ENCODE data around the gene ELK4.

ELK4 gene

DNA sequence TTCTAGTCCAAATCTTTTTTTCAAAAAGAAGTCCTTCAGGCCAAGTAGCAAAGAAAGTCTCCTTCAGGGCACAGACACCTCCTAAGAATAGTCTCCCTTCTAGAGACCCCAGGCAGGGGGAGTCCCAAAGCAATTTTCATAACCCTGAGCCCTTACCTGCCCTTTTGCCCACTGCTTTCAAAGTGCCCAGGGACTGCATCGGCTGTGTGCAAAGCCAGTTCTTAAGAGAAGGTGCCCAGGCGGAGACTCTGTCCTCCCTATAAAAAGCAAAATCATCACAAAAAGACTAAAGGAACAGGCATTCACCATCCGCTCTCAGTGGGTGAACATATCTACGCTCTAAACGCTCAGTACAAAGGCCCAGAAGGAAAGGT, 32.2 kb downstream of the ELK4 start:
- in situ Hi-C loops (cut with HindIII; ENCODE audit: low sequenced_read_pairs) = no loop called here

DNA sequence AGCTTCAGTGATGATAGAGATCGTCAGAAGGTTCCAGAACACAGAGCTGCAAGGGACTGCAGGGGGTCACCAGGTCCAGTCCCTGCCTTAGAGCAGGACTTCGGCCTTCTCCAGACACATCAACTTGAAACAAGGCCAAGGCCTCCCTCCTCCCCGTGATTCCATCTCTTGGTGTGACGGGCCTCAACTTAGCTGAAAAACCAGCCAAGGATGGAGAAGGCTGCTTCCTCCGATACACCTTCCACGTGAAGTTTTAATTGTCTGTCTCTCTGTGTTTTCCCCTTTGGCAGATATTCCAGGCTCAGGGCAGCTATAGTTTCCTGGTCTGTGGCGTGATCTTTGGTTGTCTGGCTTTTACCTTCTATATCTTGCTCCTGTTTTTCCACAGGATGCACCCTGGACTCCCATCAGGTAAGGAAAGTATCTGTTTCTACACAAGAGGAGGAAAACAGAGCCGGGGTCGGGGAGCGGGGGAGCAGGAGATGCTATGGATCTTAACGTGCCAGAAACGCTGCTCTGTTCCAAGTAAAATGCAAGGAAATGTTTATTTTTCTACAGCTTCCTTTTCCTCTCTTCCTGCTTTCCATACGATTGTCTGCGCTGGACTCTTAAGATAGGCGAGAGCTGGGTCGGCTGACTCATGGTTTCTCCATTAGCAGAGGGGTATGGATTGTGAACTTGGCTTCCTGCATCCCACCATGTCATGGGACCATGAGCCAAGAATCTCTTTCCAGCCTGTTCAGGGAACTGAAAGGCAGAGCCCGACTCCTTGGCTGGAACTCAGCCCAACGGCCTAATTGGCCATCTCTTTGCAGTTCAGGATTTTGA, 32.8 kb downstream of the ELK4 start:
- in situ Hi-C loops (cut with HindIII; ENCODE audit: low sequenced_read_pairs) = no loop called here

DNA sequence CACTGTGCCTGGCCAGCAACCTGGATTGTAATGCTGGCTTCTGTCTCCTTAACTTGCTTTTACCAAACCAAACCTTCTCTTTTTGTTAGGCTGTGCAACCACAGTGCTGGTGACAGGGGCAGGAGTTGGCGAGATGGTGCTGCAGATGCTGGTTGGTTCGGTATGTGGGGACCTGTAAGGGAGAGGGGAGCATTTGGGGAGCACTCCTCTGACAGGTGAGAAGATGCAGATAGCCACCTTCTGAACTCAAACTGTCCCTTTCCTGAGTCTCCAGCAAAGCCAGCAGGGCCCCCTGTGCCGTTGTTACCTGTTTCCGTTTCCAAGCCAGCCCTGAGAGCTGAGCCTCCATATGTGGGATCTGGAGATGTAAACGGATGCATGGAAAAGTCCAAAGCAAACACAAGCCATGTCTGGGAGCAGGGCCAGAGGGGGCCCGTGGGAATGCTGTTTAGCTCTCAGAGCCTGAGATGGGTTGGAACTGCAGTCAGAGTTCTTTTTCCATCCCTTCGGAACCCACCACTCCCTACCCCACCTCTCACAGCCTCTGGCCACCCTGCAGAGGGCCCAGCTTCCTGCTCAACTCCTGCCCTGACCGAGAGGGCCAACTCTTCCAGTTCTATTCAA, 34.0 kb downstream of the ELK4 start:
- in situ Hi-C loops (cut with HindIII; ENCODE audit: low sequenced_read_pairs) = no loop called here

DNA sequence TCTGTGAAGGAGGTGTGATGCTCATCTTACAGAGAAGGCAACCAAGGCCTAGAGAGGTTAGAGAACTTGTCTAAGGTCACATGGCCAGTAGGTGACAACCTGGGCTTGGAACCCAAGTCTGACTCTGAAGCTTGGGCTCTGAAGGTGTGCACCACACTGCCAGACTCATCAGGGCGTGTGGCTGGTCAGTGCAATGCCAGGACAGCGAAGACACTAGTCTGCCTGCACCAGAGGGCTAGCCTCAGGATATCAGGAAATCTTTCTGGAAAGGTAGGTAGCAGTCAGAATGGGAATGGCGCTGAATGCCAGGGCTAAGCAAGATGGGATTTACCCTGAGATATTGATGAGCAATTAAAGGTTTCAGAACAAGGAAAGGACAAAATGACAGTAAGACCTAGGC, 34.9 kb downstream of the ELK4 start:
- in situ Hi-C loops (cut with HindIII; ENCODE audit: low sequenced_read_pairs) = no loop called here

DNA sequence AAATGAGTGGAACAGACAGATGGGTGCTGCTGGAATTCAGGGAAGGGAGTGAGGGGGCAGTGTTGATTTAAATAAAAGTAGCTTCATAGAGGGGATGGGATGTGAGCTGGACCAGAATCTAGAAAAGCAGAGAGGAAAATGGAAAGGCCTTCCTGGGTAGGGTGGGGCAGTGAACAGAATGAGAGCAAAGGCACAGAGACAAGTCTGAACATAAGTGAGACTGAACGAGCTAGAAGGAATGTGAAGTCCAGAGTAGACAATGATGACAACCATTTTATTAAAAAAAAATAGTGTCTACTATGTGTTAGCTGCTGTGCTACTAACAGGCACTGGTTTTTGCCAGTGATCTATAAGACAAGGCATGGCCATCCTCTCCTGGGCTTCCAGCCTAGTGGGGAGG, 36.0 kb downstream of the ELK4 start:
- in situ Hi-C loops (cut with HindIII; ENCODE audit: low sequenced_read_pairs) = no loop called here

DNA sequence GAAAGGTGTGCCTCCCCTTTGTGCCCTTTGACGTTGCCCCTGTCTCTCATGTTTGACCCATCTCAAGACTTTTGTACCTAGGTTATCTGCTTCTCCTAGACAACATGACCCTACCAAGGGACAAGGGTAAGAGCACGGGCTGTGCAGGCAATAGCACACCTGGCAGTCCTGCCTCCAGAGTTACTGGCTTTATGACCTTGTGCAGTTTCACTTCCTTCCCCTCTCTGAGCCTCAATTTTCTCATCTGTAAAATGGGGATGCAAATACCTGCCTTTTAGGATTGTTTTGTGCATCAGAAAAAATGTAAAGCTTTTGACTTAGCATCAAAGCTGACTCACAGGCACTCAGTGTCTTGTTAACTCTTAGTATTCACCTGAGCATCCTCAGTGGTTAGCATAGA, 36.4 kb downstream of the ELK4 start:
- in situ Hi-C loops (cut with HindIII; ENCODE audit: low sequenced_read_pairs) = no loop called here

DNA sequence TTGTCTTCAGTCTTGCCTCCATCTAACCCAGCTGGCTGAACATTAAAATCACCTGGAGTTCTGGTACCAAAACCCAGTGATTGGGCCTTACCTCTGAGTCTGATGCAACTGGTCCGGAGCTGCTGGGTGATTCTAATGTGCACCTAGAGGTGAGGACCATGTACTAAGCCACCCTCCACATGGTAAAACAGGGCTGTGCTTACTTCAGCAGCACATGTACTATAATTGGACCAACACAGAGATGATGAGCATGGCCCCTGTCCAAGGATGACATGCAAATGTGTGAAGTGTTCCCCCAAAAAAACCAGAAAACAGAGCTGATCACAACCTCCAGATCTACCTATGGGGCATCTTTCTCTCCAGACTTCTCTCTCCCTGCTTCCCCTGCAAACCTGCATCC, 37.0 kb downstream of the ELK4 start:
- in situ Hi-C loops (cut with HindIII; ENCODE audit: low sequenced_read_pairs) = no loop called here

DNA sequence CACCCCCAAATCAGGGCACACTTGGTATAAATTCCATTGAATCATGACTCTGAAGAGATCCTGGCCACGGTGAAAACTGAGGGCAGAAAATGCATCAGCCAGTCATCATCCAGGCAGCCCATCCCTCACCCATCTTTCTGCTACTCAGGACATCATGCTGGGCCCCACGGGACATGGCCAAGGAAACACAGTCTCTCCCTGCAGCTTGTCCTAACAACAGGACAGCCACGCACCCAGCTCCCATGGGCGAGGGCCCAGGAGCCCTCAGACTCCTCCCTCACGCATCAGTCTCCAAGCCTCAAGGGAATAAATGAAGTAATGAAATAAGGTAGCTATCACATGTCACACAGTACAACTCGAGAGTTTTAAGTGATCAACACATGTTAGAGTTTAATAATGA, 37.8 kb downstream of the ELK4 start:
- in situ Hi-C loops (cut with HindIII; ENCODE audit: low sequenced_read_pairs) = no loop called here

DNA sequence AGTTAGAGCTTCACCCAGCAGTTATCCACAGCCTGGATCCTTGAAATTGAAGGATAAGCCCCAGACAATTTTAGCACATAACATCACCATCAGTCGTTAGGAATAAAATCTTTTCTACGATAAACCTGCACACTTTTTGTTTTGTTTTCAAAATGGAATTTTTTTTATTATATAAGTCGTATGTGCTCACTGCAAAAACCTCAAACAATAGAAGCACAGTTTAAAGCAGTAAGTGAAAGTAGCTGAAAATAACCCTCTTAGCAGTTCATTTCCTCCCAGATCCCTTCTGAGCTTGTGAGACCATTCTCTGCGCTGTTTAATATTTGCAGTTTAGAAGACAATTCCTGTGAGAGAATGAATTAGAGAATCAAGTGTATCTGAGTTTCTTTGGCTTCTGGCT, 38.3 kb downstream of the ELK4 start:
- in situ Hi-C loops (cut with HindIII; ENCODE audit: low sequenced_read_pairs) = no loop called here

DNA sequence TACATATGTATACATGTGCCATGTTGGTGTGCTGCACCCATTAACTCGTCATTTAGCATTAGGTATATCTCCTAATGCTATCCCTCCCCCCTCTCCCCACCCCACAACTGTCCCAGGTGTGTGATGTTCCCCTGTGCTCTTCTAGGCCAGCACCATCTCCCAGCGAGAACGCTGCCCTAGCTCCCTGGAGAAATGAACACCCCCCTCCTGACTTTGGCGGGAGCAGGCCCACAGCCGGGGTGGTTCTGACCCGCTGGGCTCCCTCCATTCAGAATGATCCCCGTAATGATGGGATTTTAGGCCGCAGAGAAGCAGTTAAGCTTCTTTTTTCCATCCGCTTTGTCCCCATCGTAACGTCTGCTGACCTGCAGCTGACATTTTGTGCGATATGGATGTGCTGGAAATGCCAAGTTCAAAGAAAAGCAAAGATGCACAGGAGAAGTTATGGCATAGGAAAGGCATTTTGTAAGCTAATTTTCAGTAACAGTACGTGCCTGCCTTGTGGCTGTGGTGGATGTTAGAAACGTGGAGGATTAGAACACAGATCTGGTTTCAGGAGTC, 39.3 kb downstream of the ELK4 start:
- in situ Hi-C loops (cut with HindIII; ENCODE audit: low sequenced_read_pairs) = no loop called here

DNA sequence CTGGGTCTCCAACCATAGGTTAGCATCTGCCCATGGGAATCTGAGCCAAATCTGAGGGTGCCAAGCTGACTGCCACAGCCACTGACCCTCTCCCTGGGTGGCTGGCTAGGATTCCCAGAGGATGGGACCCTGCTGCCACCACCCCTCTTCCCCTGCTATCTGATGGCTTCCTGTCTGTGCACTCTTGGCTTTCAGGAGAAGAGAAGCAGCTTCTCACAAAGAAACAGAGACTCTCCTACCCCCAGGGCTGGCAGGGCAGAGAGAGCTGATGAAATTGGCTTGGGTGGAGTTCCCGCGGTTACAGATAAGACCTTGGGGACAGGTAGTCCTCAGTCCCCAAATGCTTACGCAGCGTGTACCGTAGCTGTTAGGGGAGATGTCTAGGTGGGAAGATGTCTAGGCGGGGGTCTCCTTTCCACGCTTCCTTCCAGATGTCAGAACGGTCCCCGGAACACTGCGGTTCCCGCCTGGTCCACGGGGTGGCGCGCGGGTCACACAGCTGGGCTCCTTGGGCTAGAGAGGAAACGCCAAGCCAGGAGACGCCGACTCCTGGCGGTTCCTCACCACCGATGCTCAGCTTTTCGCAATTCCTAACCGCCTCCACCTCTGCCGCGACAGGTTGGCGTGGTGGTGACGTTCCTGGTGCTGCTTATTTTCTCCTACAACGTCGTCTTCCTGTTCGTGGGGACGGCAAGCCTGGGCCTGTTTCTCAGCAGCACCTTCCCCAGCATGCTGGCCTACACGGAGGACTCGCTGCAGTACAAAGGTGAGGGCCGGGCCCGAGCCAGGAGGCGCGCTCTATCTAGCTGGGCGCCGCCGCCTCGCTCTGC, 40.1 kb downstream of the ELK4 start:
- in situ Hi-C loops (cut with HindIII; ENCODE audit: low sequenced_read_pairs) = no loop called here

DNA sequence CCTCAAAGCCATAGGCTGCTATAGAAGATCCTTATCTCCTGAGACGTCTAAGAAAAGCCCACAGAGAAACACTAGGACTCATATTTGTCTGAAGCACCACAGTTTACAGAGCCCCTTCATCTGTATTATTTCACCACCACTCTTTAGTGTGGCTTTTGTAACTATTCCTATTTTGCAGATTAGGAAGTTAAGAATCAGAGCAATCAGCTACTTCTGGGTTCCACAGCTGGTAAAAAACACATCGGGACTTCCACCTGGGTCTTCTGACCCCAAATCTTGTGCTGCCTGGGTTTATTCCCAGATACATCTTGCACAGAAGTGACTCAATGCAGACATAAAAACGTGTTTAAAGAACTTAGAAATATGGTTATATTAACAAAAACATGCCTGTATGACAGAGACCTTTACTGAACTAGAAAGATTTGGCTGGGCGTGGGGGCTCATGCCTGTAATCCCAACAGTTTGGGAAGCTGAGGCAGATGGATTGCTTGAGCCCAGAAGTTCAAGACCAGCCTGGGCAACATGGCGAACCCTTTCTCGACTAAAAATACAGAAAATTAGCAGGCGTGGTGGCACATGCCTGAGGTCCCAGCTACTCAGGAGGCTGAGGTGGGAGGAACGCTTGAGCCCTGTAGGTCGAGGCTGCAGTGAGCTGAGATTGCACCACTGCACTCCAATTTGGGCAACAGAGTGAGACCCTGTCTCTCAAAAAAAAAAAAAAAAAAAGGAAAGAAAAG, 40.9 kb downstream of the ELK4 start:
- in situ Hi-C loops (cut with HindIII; ENCODE audit: low sequenced_read_pairs) = no loop called here

DNA sequence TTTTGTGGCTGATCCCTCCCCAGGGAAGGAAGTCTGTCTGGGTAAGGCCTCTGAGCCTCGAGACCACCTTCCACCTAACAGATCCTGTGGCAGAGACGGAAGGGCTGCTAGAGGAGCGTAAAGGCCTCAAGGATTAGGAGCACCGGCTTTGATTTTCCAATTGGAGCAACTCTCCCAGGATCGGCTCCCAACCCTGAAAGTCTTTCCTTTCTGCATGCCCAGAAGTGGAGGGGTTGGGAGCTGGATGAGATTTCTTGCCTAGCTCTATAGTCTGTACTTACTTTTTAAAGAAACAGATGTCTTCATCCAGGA, 41.4 kb downstream of the ELK4 start:
- in situ Hi-C loops (cut with HindIII; ENCODE audit: low sequenced_read_pairs) = no loop called here

DNA sequence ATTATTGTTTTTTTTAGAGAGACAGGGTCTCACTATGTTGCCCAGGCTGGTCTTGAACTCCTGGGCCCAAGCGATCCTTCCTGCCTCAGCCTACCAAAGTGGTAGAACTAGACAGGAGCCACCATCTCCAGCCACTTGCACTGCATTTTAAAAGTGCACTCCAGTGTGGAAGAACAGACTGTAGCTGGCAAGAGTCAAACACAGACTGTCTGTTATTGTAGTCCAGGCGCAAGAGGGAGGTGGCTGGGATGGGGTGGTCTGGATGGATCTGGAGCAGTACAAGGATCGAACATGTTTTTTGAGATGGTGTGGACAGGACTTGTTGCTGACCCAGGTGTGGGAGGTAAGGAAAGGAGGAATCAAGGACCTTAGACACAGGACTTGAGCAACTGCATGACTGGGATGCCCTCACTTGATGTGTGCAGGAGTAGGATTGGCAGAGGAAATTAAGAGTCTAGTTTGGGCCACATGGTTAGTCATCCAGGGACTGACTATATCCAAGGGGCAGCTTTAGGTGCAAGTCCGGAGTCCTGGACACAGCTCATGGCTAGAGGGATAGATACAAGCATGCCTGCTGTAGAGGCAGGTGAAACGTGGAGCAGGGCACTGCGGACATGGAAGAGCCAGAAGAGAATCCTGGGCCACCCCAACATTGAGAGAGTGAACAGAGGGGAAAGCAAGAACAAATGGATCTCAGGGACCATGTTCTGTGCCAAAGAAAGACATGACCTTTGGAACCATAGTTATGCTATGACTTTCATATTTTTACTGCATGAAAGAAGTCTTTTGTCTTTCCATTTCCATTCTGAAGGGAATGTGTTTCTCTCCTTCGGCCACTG, 42.0 kb downstream of the ELK4 start:
- in situ Hi-C loops (cut with HindIII; ENCODE audit: low sequenced_read_pairs) = loop anchor here (5.0 kb wide), 2 partner anchors 42 to 122 kb away; partner anchors contain the start of gene ELK4

DNA sequence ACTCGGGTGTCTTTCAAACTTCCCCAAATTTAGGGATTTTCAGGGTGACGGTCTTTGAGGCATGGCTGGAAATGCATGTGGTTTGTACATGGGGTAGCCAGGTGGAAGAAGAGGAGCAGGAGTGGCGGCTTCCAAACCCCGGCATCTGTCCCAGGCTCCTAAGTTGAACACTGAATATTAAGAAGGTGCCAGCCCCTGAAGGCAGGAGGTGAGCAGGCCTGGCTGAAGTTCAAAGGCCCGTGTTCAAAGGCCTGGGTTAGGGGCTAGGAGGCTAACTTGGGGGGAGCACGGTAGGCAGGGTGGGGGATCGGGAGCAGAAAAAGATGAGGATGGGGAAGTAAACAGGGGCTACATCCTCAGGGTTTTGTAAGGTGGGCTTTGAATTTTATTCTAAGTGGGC, 42.8 kb downstream of the ELK4 start:
- in situ Hi-C loops (cut with HindIII; ENCODE audit: low sequenced_read_pairs) = loop anchor here (5.0 kb wide), 2 partner anchors 43 to 123 kb away; partner anchors contain the start of gene ELK4

DNA sequence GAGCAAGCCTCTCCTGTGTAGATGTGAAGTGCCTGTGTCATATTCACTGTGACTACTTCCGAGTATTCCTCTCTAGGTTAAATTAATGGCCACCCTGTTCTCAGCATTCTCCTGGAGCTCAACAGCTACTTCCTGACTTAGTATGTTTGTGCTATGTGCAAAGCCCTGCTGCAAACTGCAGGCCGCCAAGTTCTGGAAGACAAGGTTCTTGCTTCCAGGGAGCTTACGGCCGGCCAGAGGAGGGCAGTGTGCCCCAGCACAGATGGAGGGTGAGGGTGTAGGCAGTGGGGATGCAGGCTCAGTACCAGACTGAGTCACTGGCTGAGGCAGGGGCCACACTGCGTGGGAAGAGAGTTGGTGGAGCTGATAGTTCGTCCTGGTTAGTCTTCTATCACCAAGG, 43.2 kb downstream of the ELK4 start:
- in situ Hi-C loops (cut with HindIII; ENCODE audit: low sequenced_read_pairs) = loop anchor here (5.0 kb wide), 2 partner anchors 44 to 124 kb away; partner anchors contain the start of gene ELK4

DNA sequence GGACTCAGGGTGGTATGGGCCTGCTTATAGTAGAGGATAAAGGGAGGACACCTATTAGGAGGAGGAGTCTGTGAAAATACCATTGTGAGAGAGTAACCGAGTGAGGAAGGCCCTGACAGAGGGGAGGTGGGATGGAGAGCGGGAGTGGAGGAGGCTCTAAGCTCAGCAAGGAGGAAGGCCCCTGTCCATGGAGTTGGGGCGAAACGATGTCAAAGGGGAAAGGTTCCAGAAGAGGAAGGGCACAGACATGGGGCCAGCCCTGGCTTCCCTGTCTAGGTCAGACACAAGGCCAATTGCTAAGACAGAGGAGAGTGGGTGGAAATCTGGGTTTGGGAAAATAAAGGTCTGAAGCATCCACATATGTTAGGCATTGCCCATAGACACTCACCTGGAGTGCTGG, 44.2 kb downstream of the ELK4 start:
- in situ Hi-C loops (cut with HindIII; ENCODE audit: low sequenced_read_pairs) = loop anchor here (5.0 kb wide), 2 partner anchors 45 to 125 kb away; partner anchors contain the start of gene ELK4

DNA sequence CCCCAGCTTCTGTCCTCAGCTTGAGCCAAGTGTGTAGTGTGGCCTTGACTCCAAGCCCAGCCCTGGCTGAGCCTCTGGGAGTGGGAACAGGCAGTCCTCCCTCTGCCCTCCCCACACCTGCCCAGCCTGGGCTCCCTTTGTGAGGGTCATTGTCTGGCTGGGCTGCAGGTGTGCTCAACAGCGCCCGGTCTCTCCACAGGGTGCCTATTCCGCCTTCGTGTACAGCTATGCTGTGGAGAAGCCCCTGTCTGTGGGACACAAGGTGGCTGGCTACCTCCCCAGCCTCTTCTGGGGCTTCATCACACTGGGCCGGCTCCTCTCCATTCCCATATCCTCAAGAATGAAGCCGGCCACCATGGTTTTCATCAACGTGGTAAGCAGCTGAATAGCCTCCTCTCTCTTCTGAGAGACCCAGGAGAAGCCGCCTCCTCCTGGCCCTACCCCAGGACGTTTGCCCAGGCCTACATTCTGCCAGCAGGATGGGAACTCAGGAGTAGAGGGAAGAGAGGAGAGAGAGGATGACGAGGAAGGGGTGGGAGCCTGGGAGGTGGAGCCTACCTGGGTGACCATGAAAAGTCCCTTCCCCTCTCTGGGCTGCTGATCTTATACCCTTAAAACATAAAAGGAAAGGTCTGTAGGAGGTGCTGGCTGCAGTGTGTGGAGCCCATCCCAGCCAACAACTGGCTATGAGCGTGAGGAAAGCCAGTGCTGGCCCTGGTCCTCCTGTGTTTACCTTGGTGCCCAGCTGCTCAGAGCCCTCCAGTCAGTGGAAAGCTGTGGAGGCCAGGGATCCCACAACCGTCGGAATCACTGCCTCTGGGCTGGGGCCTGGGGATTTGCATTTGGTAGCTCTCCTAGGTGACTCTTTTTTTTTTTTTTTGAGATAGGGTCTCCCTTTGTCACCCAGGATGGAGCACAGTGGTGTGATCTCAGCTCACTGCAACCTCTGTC, 45.7 kb downstream of the ELK4 start:
- in situ Hi-C loops (cut with HindIII; ENCODE audit: low sequenced_read_pairs) = loop anchor here (5.0 kb wide), 2 partner anchors 46 to 126 kb away; partner anchors contain the start of gene ELK4
